Adipocyte (in vitro differentiated cells): Measurements from ENCODE around the gene CDON.
"Not testable (repeated sequence)": the region's sequence is repeated elsewhere in the genome, so short reads cannot be mapped to it uniquely, and the experiment has no call there.

Experiments
- DNase-seq: peaks from one replicate; pipeline ENCODE4 v3.0.0-alpha.2; 2015; ENCODE audit warnings: low read depth
- H3K27me3 ChIP-seq: replicated peaks from 2 replicates; pipeline ENCODE4 v1.7.0; 2013; ENCODE audit warnings: mild to moderate bottlenecking, low read length, moderate library complexity; ENCODE audit not compliant: control insufficient read depth, insufficient read depth
- H3K36me3 ChIP-seq: 2 replicates; pipeline ENCODE4 v1.7.0; 2013; ENCODE audit warnings: low read length, mild to moderate bottlenecking, moderate library complexity; ENCODE audit not compliant: control insufficient read depth, insufficient read depth, severe bottlenecking
- H3K4me1 ChIP-seq: 2 replicates; pipeline ENCODE4 v1.7.0; 2013; ENCODE audit warnings: mild to moderate bottlenecking, low read length, moderate library complexity; ENCODE audit not compliant: control insufficient read depth, insufficient read depth
- H3K4me3 ChIP-seq: 2 replicates; pipeline ENCODE4 v1.7.0; 2013; ENCODE audit warnings: mild to moderate bottlenecking, low read length, moderate library complexity
- H3K9ac ChIP-seq: 2 replicates; pipeline ENCODE4 v1.7.0; 2013; ENCODE audit warnings: mild to moderate bottlenecking, low read length, moderate library complexity
- H3K9me3 ChIP-seq: 2 replicates; pipeline ENCODE4 v1.7.0; 2013; ENCODE audit warnings: mild to moderate bottlenecking, low read length, moderate library complexity; ENCODE audit not compliant: control insufficient read depth

The CDON gene

DNA sequence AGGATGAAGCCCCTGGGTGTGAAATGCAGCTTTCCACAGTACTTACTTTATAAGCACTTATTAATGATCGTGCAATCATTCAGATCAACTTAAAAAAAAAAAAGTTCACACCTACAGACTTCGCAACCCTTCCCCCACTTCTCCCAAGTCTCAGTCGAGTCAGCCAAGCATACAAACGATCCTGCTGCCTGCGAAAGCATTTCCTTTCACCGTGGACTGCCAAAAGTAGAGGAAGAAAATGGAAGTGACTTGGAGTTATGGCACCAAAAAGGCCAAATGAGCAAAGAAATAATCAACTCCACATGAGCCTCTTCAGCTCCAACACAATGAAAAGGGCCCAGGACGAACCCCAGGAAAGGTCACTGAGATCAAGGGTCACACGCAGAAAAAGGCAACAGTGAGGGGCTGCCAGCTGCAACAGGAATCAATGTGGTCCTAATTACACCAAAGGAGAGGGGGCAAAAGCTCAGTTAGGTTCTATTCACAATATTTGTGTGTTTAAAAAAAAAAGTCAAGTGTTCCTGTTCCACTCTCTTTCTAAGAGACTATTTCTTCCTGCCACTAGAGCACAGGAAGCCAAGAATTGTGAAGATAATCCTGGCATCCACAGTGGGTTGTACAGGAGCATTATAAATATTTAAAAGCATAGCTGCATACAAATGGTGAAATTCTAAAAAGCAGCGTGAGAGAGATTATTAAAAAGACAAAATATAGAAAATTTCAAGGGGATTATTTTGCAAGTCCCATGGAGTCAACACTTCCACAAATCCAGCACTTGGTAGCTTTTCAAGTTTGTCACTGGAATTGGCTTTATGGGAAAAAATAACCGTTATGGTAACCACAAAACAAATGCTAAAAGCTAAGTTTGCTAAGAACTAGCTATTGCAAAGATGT is 28.4 kb downstream of the CDON start:
- H3K36me3 ChIP-seq, result peaks cover 5% of the 10 kb centered on the region
- DNase-seq, result no peak
- peak overlapping the region; percentile 53 for H3K4me3 ChIP-seq
- peaks cover 82% of the 10 kb centered on the region for H3K4me1 ChIP-seq
- H3K9ac ChIP-seq, result peak overlapping the region; percentile 31
- H3K27me3 ChIP-seq, result no peaks in the 10 kb centered on the region
- H3K9me3 ChIP-seq, result no peaks in the 10 kb centered on the region

- Histone ChIP-seq H3K27me3 (no peaks in the 10 kb centered on the region), H3K4me1 (peaks cover 72% of the 10 kb centered on the region), H3K4me3 (no peak overlapping the region), H3K9me3 (no peaks in the 10 kb centered on the region), H3K9ac (no peak overlapping the region), H3K36me3 (peaks cover 5% of the 10 kb centered on the region)
- DNase-seq, result no peak
Observed at GRCh38 chr11:126032375-126032774, 30.3 kb downstream of the CDON start.

GRCh38 chr11:126029805-126030204 is 32.9 kb downstream of the CDON start:
- peak overlapping the region; percentile 38 for H3K4me3 ChIP-seq
- no peaks in the 10 kb centered on the region for H3K36me3 ChIP-seq
- H3K27me3 ChIP-seq, result no peaks in the 10 kb centered on the region
- H3K9ac ChIP-seq, result peak overlapping the region; percentile 5
- H3K9me3 ChIP-seq, result no peaks in the 10 kb centered on the region
- DNase-seq, result no peak
- peaks cover 76% of the 10 kb centered on the region for H3K4me1 ChIP-seq

GRCh38 chr11:126029237-126029636 is 33.4 kb downstream of the CDON start:
- H3K4me3 ChIP-seq, result no peak overlapping the region
- no peak for DNase-seq
- no peak overlapping the region for H3K9ac ChIP-seq
- H3K36me3 ChIP-seq, result no peaks in the 10 kb centered on the region
- H3K9me3 ChIP-seq, result no peaks in the 10 kb centered on the region
- H3K4me1 ChIP-seq, result peaks cover 75% of the 10 kb centered on the region
- H3K27me3 ChIP-seq, result no peaks in the 10 kb centered on the region

GRCh38 chr11:126028534-126028933 is 34.1 kb downstream of the CDON start:
- DNase-seq, H3K36me3 ChIP-seq, H3K9me3 ChIP-seq, H3K27me3 ChIP-seq, H3K9ac ChIP-seq, H3K4me3 ChIP-seq: not testable (repeated sequence)
- H3K4me1 ChIP-seq, result peaks cover 75% of the 10 kb centered on the region

DNA sequence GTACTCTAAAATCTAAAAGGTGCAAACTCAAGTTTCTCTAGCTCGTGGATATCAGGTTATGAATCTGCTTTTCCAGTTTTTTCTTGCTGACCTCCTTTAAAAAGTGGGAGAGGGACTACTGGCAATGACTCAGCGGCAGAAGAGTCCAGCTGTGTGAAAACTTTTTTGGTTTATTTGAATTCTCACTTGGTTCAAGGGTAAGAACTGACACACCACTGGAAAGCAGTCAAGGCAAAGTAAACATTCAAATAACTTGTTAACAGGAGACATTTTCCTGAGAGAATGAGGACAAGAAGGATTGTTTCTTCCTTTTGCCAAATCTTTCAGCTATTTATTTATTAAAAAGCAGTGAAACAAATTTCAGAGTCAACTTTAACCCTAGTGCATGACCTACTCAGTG is 36.1 kb downstream of the CDON start:
- peaks cover 62% of the 10 kb centered on the region for H3K4me1 ChIP-seq

DNA sequence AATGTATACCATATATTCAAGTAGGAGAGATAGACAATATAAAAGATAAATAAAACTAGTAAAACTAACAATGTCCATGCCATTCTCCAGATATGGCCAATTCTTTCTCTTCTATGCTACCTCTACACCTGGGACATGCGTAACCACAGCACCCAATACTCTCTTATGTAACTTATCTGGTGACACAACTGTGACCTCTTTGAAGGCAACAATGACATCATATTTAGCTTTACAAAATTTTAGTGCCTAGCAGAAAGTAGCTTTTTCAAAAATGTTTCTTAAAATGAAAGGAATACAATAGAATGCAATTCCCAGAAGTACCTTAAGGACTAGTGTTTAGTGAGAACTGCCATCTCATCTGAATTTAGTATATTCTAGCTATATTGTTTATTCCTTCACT is 36.8 kb downstream of the CDON start:
- H3K9me3 ChIP-seq, result no peaks in the 10 kb centered on the region
- no peak overlapping the region for H3K9ac ChIP-seq
- DNase-seq, result no peak

More for the DNA sequence above, 36.1 kb downstream of the CDON start:
- Histone ChIP-seq H3K9ac (no peak overlapping the region), H3K9me3 (no peaks in the 10 kb centered on the region), H3K4me3 (no peak overlapping the region), H3K36me3 (no peaks in the 10 kb centered on the region), H3K27me3 (no peaks in the 10 kb centered on the region)
- DNase-seq, result no peak

GRCh38 chr11:126024123-126024522 is 38.5 kb downstream of the CDON start:
- no peaks in the 10 kb centered on the region for H3K27me3 ChIP-seq
- no peak for DNase-seq
- no peak overlapping the region for H3K9ac ChIP-seq
- H3K9me3 ChIP-seq, result no peaks in the 10 kb centered on the region
- H3K36me3 ChIP-seq, result peaks cover 23% of the 10 kb centered on the region
- peaks cover 38% of the 10 kb centered on the region for H3K4me1 ChIP-seq
- peak overlapping the region; percentile 9 for H3K4me3 ChIP-seq

More for the DNA sequence above, 36.8 kb downstream of the CDON start:
- peaks cover 55% of the 10 kb centered on the region for H3K4me1 ChIP-seq
- no peak overlapping the region for H3K4me3 ChIP-seq
- H3K36me3 ChIP-seq, result peaks cover 6% of the 10 kb centered on the region
- no peaks in the 10 kb centered on the region for H3K27me3 ChIP-seq

GRCh38 chr11:126012852-126013251 is 49.8 kb downstream of the CDON start:
- Histone ChIP-seq H3K4me1 (peaks cover 8% of the 10 kb centered on the region), H3K9ac (no peak overlapping the region), H3K4me3 (no peak overlapping the region), H3K36me3 (peaks cover 88% of the 10 kb centered on the region), H3K27me3 (no peaks in the 10 kb centered on the region), H3K9me3 (no peaks in the 10 kb centered on the region)
- DNase-seq, result no peak

GRCh38 chr11:126011754-126012153 is 50.9 kb downstream of the CDON start:
- DNase-seq, result no peak
- H3K9ac ChIP-seq, result no peak overlapping the region
- no peaks in the 10 kb centered on the region for H3K9me3 ChIP-seq
- H3K36me3 ChIP-seq, result peaks cover 78% of the 10 kb centered on the region
- H3K27me3 ChIP-seq, result no peaks in the 10 kb centered on the region
- no peak overlapping the region for H3K4me3 ChIP-seq
- H3K4me1 ChIP-seq, result peaks cover 14% of the 10 kb centered on the region

- no peak for DNase-seq
- no peaks in the 10 kb centered on the region for H3K27me3 ChIP-seq
- no peaks in the 10 kb centered on the region for H3K9me3 ChIP-seq
- H3K4me3 ChIP-seq, result no peak overlapping the region
- no peak overlapping the region for H3K9ac ChIP-seq
- peaks cover 18% of the 10 kb centered on the region for H3K4me1 ChIP-seq
- H3K36me3 ChIP-seq, result peaks cover 74% of the 10 kb centered on the region
Observed at GRCh38 chr11:126011265-126011664, 51.4 kb downstream of the CDON start.
